22Rv1 (cell line): Measurements from ENCODE around the gene ZNF326.

Source experiments
- H3K27ac ChIP-seq: fragments of 450-650 bp; 2 replicates; pipeline ENCODE4 v1.5.1; 2017
- ZFX ChIP-seq: fragments of 450-650 bp; IDR thresholded peaks from 2 replicates; pipeline ENCODE4 v1.6.1; 2017; ENCODE audit warnings: antibody characterized with exemption, borderline replicate concordance
- TF ChIP-seq, protein P1 (sequence below): fragments of 450-650 bp; IDR thresholded peaks from 2 replicates; pipeline ENCODE4 v1.5.1; 2017; ENCODE audit warnings: mild to moderate bottlenecking

Gene ZNF326

DNA sequence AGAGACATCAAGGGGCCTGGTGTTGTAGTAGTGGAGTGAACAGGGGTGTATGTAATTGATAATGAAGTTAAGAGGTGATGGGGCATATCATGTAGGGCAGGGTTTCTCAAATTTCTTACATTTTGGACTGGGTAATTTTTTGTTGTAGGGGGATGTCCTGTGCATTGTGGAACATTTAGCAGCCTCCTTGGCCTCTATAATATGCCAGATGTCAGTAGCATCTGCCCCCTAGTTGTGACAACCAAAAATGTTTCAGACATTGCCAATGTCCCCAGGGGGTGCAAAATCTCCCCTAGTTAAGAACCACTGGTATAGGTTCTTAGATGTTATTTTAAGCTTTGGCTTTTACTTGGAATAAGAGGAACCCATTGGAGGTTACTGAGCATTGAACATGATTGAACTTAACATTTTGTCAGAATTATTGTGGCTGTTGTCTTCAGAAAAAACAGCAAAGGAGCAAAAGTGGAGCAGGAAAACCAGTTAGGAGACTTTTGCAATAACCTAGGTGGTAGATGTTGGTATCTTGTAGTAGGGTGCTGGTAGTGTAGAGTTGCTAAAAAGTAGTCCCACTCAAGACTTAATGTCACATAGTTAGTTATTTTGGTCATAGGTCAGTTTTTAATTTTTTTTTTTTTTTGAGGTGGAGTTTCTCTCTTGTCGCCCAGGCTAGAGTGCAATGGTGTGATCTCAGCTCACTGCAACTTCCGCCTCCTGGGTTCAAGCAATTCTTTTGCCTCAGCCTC is 6.2 kb downstream of the ZNF326 start:
- no peak overlapping the region for H3K27ac ChIP-seq
- TF ChIP-seq ZFX = no peak
- TF ChIP-seq, protein P1, sequence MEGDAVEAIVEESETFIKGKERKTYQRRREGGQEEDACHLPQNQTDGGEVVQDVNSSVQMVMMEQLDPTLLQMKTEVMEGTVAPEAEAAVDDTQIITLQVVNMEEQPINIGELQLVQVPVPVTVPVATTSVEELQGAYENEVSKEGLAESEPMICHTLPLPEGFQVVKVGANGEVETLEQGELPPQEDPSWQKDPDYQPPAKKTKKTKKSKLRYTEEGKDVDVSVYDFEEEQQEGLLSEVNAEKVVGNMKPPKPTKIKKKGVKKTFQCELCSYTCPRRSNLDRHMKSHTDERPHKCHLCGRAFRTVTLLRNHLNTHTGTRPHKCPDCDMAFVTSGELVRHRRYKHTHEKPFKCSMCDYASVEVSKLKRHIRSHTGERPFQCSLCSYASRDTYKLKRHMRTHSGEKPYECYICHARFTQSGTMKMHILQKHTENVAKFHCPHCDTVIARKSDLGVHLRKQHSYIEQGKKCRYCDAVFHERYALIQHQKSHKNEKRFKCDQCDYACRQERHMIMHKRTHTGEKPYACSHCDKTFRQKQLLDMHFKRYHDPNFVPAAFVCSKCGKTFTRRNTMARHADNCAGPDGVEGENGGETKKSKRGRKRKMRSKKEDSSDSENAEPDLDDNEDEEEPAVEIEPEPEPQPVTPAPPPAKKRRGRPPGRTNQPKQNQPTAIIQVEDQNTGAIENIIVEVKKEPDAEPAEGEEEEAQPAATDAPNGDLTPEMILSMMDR = peak; percentile 7; the same call in 1 of the 2 replicates

- TF ChIP-seq ZFX = no peak
- H3K27ac ChIP-seq = no peak overlapping the region
Observed at GRCh38 chr1:90007979-90008404, 13.1 kb downstream of the ZNF326 start.

DNA sequence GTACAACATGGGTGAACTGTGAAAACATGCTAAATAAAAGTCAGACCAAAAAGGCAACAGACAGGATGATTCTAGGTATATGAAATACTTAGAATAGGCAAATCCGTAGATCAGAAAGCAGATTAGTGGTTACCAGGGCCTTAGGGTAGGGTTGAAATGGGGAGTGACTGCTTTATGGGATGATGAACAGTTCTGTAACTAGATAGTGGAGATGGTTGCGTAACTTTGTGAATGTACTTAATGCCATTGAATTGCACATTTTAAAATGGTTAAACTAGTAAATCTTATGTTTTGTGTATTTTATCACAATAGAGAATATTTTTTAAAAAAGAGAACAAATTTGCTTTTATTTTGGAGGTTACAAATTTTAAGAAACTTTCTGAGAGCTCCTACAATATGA is 17.4 kb downstream of the ZNF326 start:
- TF ChIP-seq, protein P1 = no peak
- no peak for TF ChIP-seq ZFX
- no peak overlapping the region for H3K27ac ChIP-seq

DNA sequence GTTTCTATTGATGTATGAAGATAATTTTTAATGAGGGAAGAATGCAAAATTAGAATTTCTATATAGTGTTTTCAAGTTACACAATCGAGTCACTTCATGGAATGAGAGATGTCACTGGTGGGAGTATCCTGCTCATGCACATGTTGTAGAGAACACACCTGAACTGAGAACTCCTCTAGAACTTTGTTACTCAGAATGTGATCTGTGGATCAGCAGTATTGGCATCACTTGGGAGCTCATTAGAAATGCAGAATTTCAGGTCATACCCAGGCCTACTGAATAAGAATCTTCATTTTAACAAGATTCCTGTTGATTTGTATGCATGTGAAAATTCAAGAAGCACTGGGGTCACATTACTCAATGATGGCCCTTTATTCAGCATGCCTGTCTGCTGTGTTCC is 28.8 kb downstream of the ZNF326 start:
- no peak overlapping the region for H3K27ac ChIP-seq
- no peak for TF ChIP-seq ZFX
- TF ChIP-seq, protein P1 = no peak

- H3K27ac ChIP-seq = no peak overlapping the region
- TF ChIP-seq ZFX = no peak
- TF ChIP-seq, protein P1 = no peak
Observed at GRCh38 chr1:90027281-90027680, 32.4 kb downstream of the ZNF326 start.

DNA sequence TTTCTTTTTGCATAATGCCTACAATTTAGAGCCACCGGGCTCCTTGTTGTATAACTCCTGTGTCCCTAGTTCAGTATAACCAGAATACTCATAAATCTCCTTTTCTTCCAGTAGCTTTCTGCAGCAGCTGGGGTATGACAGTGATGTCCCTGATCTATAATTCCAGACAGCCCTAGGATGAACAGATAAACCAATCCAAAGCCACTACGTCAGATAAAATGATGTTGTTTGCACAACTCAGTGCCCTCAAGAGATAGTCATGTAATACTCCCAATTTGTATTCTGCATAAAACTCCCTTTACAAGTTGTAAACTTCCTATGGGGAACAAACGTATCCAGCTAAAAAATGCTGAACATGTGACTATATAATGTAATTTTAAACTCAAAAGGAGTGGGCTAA is 44.7 kb downstream of the ZNF326 start:
- TF ChIP-seq ZFX = no peak
- TF ChIP-seq, protein P1 = no peak
- no peak overlapping the region for H3K27ac ChIP-seq

DNA sequence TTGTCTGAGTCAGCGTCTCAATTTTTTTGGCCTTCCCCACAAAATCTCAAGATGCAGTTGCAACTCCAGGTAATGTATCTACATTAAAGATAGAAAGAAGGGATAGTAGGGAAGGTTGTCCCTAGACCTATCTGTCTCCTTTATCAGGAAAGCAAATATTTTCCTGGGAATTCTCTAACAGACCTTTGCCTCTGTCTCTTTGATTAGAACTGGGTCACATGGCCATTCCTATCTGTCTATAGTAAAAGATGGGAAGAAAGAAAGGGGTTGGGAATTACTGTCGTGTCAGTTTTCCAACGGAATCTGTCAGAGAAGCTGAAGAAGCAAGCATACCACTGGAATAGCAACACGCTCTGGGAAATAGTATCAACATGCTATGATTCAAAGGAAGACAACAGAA is 48.7 kb downstream of the ZNF326 start:
- TF ChIP-seq ZFX = no peak
- TF ChIP-seq, protein P1 = no peak
- H3K27ac ChIP-seq = no peak overlapping the region

- TF ChIP-seq, protein P1 = no peak
- TF ChIP-seq ZFX = no peak
- no peak overlapping the region for H3K27ac ChIP-seq
Observed at GRCh38 chr1:90044346-90044745, 49.4 kb downstream of the ZNF326 start.
